GM12878 (cell line): Measurements from ENCODE around the gene RAB4B. TPM values are rescaled to one million over a fixed set of nuclear protein-coding genes. Genes with fewer than 3 reads are reported as not detected.

Experiments
- CHD2 ChIP-seq: IDR thresholded peaks from 2 replicates; pipeline ENCODE4 v1.6.1; 2011; ENCODE audit warnings: low read depth, low read length, improper control_type of control experiment, borderline replicate concordance
- CTCF ChIP-seq, 3 experiments: IDR thresholded peaks in 2 of 3; conservative IDR thresholded peaks in 1 of 3; 2 replicates each; pipeline ENCODE4 v1.5.1; 2011; ENCODE audit warnings: low read depth in 3 of 3, low read length in 3 of 3, mild to moderate bottlenecking in 3 of 3, control low read depth in 2 of 3, moderate library complexity in 2 of 3, inconsistent platforms in 1 of 3, mixed read lengths in 1 of 3; ENCODE audit not compliant: control insufficient read depth in 2 of 3, insufficient read depth in 1 of 3; ENCODE audit errors: extremely low read depth in 1 of 3
- CUX1 ChIP-seq: IDR thresholded peaks from 2 replicates; pipeline ENCODE4 v1.6.1; 2012; ENCODE audit warnings: improper control_type of control experiment, low read depth, low read length; ENCODE audit not compliant: insufficient replicate concordance
- ETV6 ChIP-seq, 2 experiments: fragments of 450-650 bp in 1 of 2; IDR thresholded peaks in 1 of 2; conservative IDR thresholded peaks in 1 of 2; 2 replicates each; pipeline ENCODE4 v1.6.1; 2014; ENCODE audit warnings: antibody characterized with exemption in 1 of 2, borderline replicate concordance in 1 of 2, low read depth in 1 of 2, mild to moderate bottlenecking in 1 of 2, moderate library complexity in 1 of 2
- FOS ChIP-seq: IDR thresholded peaks from 3 replicates; pipeline ENCODE4 v1.6.1; 2011; ENCODE audit warnings: borderline replicate concordance; ENCODE audit not compliant: insufficient read length; ENCODE audit errors: extremely low read depth
- GABPA ChIP-seq: IDR thresholded peaks from 2 replicates; pipeline ENCODE4 v1.6.1; 2014; ENCODE audit warnings: antibody characterized with exemption, low read depth, mild to moderate bottlenecking, inconsistent platforms
- JUNB ChIP-seq: IDR thresholded peaks from 2 replicates; pipeline ENCODE4 v1.6.1; 2016; ENCODE audit warnings: antibody characterized with exemption, mild to moderate bottlenecking
- MYB ChIP-seq: fragments of 150-350 bp; IDR thresholded peaks from 2 replicates; pipeline ENCODE4 v1.6.1; 2014; ENCODE audit warnings: mild to moderate bottlenecking, low read depth, low read length, borderline replicate concordance
- POLR2AphosphoS5 ChIP-seq: IDR thresholded peaks from 2 replicates; pipeline ENCODE4 v1.6.1; 2011; ENCODE audit warnings: mild to moderate bottlenecking, low read length, inconsistent platforms
- RFX5 ChIP-seq: IDR thresholded peaks from 2 replicates; pipeline ENCODE4 v1.6.1; 2011; ENCODE audit warnings: low read depth, low read length, improper control_type of control experiment
- SMAD1 ChIP-seq: fragments of 450-650 bp; IDR thresholded peaks from 2 replicates; pipeline ENCODE4 v1.6.1; 2018; ENCODE audit warnings: mild to moderate bottlenecking, low read depth; ENCODE audit not compliant: partially characterized antibody
- ZNF592 ChIP-seq: fragments of 450-650 bp; IDR thresholded peaks from 2 replicates; pipeline ENCODE4 v1.6.1; 2017; ENCODE audit warnings: mild to moderate bottlenecking, moderate library complexity
- polyA plus RNA-seq, 11 experiments: library from polyadenylated mRNA; depleted of rRNA in 4 of 11; unstranded in 6 of 11; stranded (reverse) in 5 of 11; fragments of >200 nt; fragmentation: Nextera tagmentation in 4 of 11; fragmentation: Illumina TruSeq in 1 of 11; extraction: Ambion mirVana in 4 of 11; extraction: Trizol in 1 of 11; gene quantifications; 1 replicate in 1 of 11; 2 replicates in 10 of 11; pipeline versions ENCODE4 v1.2.1 to v1.2.3, GENCODE V29; 2011 to 2016; ENCODE audit warnings: inconsistent platforms in 2 of 11, missing spikeins in 2 of 11, low read depth in 1 of 11
- total RNA-seq, 4 experiments: library from RNA; depleted of rRNA in 3 of 4; stranded (reverse); fragments of >200 nt in 3 of 4; fragmentation: Illumina TruSeq in 1 of 4; extraction: Trizol in 1 of 4; gene quantifications; 2 replicates each; pipeline versions ENCODE4 v1.2.1 to v1.2.3, GENCODE V29; 2013 to 2021
- TF ChIP-seq, protein P1 (sequence below): fragments of 450-650 bp; IDR thresholded peaks from 2 replicates; pipeline ENCODE4 v1.6.1; 2017; ENCODE audit warnings: low read depth, mild to moderate bottlenecking, moderate library complexity
- TF ChIP-seq, protein P2 (sequence below): IDR thresholded peaks from 2 replicates; pipeline ENCODE4 v1.6.1; 2012; ENCODE audit warnings: low read depth, low read length, improper control_type of control experiment

Gene RAB4B
- total and polyA plus RNA-seq, 10 of the 15 experiments (the other 5 are each of a cell fraction or from before 2014, with no cell fraction given), result 0.60 to 51.5 (median 27.7) TPM

DNA sequence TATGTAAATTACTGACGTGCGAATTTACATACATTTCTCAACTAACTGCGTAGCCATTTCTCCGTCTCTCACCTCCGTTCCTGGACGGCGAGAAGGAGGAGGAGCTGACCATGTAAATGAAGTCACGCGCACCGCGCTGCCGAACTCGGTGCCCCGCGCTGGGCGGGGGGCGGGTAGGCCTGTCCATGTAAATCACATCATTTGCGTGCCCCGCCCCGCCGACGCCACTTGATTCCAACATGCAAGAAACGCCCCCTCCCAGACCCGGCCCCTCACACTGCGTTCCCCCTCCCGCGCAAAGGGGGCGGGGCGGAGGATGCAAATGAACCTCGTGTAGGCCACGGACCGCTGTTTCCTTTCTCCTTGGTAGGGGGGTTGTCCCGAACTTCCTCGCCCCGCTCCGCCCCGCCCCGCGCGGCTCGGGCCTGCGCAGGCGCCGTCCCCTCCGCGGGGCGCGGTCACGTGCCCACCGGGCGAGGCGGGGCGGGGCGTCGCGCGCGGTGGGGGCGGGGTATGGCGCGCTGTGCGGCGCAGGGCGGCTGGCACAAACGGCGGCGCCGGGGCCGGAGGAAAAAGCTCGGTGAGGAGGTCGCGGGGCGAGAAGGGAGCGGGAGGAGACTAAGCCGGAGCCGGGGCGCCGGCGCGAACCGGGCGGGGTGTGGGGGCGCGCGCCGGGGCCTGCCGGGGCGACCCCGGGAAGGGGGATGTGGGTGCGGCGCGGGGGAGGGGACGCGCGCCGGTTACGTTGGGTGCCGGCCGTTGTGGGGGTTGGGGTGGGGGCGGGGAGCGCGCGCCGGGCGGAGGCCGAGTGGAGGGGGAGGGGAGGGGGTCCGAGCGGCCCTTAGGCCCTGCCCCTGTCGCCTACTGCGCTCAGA lies 20.9 kb downstream of the RAB4B start, which contains the start of gene EGLN2 (continued):
- TF ChIP-seq CUX1 (no peak), ZNF592 (no peak), CTCF (IDR thresholded peaks at IDR 0.05 in 2 of 3, conservative IDR thresholded peaks at IDR 0.05 in 1 of 3; ENCODE audit: control insufficient read depth in 2 of 3, extremely low read depth in 1 of 3, insufficient read depth in 1 of 3, low read depth in 3 of 3, low read length in 3 of 3) (no peak), MYB (no peak), CHD2 (0 out of 2 replicates have a peak, but pooled peaks have one; percentile 24), ETV6 (conservative IDR thresholded peaks at IDR 0.05 in 1 of 2, IDR thresholded peaks at IDR 0.05 in 1 of 2; ENCODE audit: borderline replicate concordance in 1 of 2, low read depth in 1 of 2) (no peak), FOS (no peak), POLR2AphosphoS5 (no peak), SMAD1 (no peak), JUNB (no peak), GABPA (no peak), RFX5 (0 out of 2 replicates have a peak, but pooled peaks have one; percentile 34)
- TF ChIP-seq, protein P1, sequence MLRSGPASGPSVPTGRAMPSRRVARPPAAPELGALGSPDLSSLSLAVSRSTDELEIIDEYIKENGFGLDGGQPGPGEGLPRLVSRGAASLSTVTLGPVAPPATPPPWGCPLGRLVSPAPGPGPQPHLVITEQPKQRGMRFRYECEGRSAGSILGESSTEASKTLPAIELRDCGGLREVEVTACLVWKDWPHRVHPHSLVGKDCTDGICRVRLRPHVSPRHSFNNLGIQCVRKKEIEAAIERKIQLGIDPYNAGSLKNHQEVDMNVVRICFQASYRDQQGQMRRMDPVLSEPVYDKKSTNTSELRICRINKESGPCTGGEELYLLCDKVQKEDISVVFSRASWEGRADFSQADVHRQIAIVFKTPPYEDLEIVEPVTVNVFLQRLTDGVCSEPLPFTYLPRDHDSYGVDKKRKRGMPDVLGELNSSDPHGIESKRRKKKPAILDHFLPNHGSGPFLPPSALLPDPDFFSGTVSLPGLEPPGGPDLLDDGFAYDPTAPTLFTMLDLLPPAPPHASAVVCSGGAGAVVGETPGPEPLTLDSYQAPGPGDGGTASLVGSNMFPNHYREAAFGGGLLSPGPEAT, result no peak; the same call in none of the 2 replicates
- TF ChIP-seq, protein P2, sequence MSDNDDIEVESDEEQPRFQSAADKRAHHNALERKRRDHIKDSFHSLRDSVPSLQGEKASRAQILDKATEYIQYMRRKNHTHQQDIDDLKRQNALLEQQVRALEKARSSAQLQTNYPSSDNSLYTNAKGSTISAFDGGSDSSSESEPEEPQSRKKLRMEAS, result peak; percentile 80; the same call in 1 of the 2 replicates
